Measurements from ENCODE around the gene CCDC172. TPM values are rescaled to one million over a fixed set of nuclear protein-coding genes. Genes with fewer than 3 reads are reported as not detected.

CCDC172 gene
- total and polyA plus RNA-seq, 2 of the 13 experiments (the other 11 are each of a cell fraction or from before 2014, with no cell fraction given) = not detected

GRCh38 chr10:116427671-116428070, 103.4 kb downstream of the CCDC172 start, which contains the start of gene PNLIPRP3:
Gene PNLIPRP3 (plus strand): TSS chr10:116427847. CDS start chr10:116428013, 166 bp downstream.
- POLR2A ChIA-PET = no interaction called here
- no peak within 1 kb of the TSS for H3K9ac ChIP-seq (ENCODE audit: insufficient read depth, low read depth, low read length)
- intact Hi-C loops (cut with micrococcal nuclease; ENCODE audit: unreplicated experiment) = no loop called here
- H3K27ac ChIP-seq (ENCODE audit: extremely low read length, insufficient read depth, low read length) = no peak within 1 kb of the TSS
- TF ChIP-seq ZNF724P (CRISPR knock-in tag; IDR thresholded peaks at IDR 0.05; ENCODE audit: borderline replicate concordance) = no peak
- H3K36me3 ChIP-seq (replicated peaks in 1 of 2; ENCODE audit: control insufficient read depth in 1 of 2, insufficient read depth in 2 of 2, low read length in 2 of 2) = no peaks in the 10 kb centered on the region
- no peak within 1 kb of the TSS for H3K4me3 ChIP-seq (replicated peaks in 1 of 3; ENCODE audit: insufficient read depth in 1 of 3, low read depth in 2 of 3, low read length in 3 of 3)
- FAIRE-seq = no peak
- H4K20me1 ChIP-seq (ENCODE audit: insufficient read depth, low read length) = no peaks in the 10 kb centered on the region
- BruUV-seq (replicated peaks) = no TSS peak
- no peaks in the 10 kb centered on the region for H3K79me2 ChIP-seq (ENCODE audit: insufficient read depth, low read length)
- ATAC-seq = no peak
- 0% methylated on average over 2 of the region's 2 CpGs for WGBS (ENCODE audit: low lambda C conversion rate)
- H3K4me1 ChIP-seq (ENCODE audit: insufficient read depth, low read length) = no peaks in the 10 kb centered on the region
- no peak within 1 kb of the TSS for H3K4me2 ChIP-seq (ENCODE audit: low read depth, low read length)
- DNase-seq (ENCODE audit: low spot score) = no peak
- H2AFZ ChIP-seq (ENCODE audit: low read length) = no peak within 1 kb of the TSS
- in situ Hi-C loops (cut with HindIII; ENCODE audit: extremely low pct_ligation_motif_present, low pct_unique_long_range_greater_than_20kb) = no loop called here
- H3K27me3 ChIP-seq (ENCODE audit: control insufficient read depth in 1 of 2, insufficient read depth in 2 of 2, low read length in 2 of 2) = no peaks in the 10 kb centered on the region
- CTCF ChIA-PET (ENCODE audit: low intra/inter-chr PET ratio, low total read pairs) = no interaction called here
- no peaks in the 10 kb centered on the region for H3K9me3 ChIP-seq (ENCODE audit: low read length)

- H3K4me3 ChIP-seq (replicated peaks in 1 of 3; ENCODE audit: insufficient read depth in 1 of 3, low read depth in 2 of 3, low read length in 3 of 3) = no peak overlapping the region
- in situ Hi-C loops (cut with HindIII; ENCODE audit: extremely low pct_ligation_motif_present, low pct_unique_long_range_greater_than_20kb) (no loop called here), intact Hi-C loops (cut with micrococcal nuclease; ENCODE audit: unreplicated experiment) (no loop called here)
- H3K9ac ChIP-seq (ENCODE audit: insufficient read depth, low read depth, low read length) = no peak overlapping the region
- FAIRE-seq (no peak), DNase-seq (ENCODE audit: low spot score) (no peak), ATAC-seq (no peak)
- H3K4me1 ChIP-seq (ENCODE audit: insufficient read depth, low read length) = no peaks in the 10 kb centered on the region
- ChIA-PET CTCF (ENCODE audit: low intra/inter-chr PET ratio, low total read pairs) (no interaction called here), POLR2A (no interaction called here)
- no peaks in the 10 kb centered on the region for H4K20me1 ChIP-seq (ENCODE audit: insufficient read depth, low read length)
- H3K27me3 ChIP-seq (ENCODE audit: control insufficient read depth in 1 of 2, insufficient read depth in 2 of 2, low read length in 2 of 2) = no peaks in the 10 kb centered on the region
- no peak overlapping the region for H3K27ac ChIP-seq (ENCODE audit: extremely low read length, insufficient read depth, low read length)
- TF ChIP-seq ZNF678 (CRISPR knock-in tag; IDR thresholded peaks at IDR 0.05) (no peak), CEBPB (IDR thresholded peaks at IDR 0.05; ENCODE audit: borderline replicate concordance, low read depth, low read length) (peak; percentile 20; the same call in 1 of the 2 replicates)
- BruUV-seq (replicated peaks) = no TSS peak
- no peaks in the 10 kb centered on the region for H3K79me2 ChIP-seq (ENCODE audit: insufficient read depth, low read length)
- no peak overlapping the region for H2AFZ ChIP-seq (ENCODE audit: low read length)
- no peaks in the 10 kb centered on the region for H3K36me3 ChIP-seq (replicated peaks in 1 of 2; ENCODE audit: control insufficient read depth in 1 of 2, insufficient read depth in 2 of 2, low read length in 2 of 2)
- no peaks in the 10 kb centered on the region for H3K9me3 ChIP-seq (ENCODE audit: low read length)
- H3K4me2 ChIP-seq (ENCODE audit: low read depth, low read length) = no peak overlapping the region
- WGBS (ENCODE audit: low lambda C conversion rate) = 6% methylated on average over 4 of the region's 4 CpGs
These were observed 105.2 kb downstream of the CCDC172 start for GRCh38 chr10:116429288-116429977.

Small RNAs within 50 kb of the gene (small RNA-seq; reads per million reads assigned to genes)
- 0 reads per million in 3 experiments for gene SNRPGP6 (ENCODE audit: insufficient read depth in 2 of 3, insufficient read length in 3 of 3, low read depth in 2 of 3, low replicate concordance in 1 of 3)

Other genes with a start within 250 kb of the CCDC172 start
- not detected in 2 replicates for gene GFRA1, start 51.2 kb upstream of the CCDC172 start, total RNA-seq (2016; rRNA removed; fragmentation: Illumina TruSeq; extraction: Trizol)
- gene GFRA1, start 51.2 kb upstream of the CCDC172 start, polyA plus RNA-seq (2011; rRNA removed) = not detected in 2 replicates
- gene PNLIPRP3, start 103.4 kb downstream of the CCDC172 start, total RNA-seq (2016; rRNA removed; fragmentation: Illumina TruSeq; extraction: Trizol) = not detected in 2 replicates
- not detected in 2 replicates for gene PNLIPRP3, start 103.4 kb downstream of the CCDC172 start, polyA plus RNA-seq (2011; rRNA removed)
- gene PNLIP, start 221.5 kb downstream of the CCDC172 start, total RNA-seq (2016; rRNA removed; fragmentation: Illumina TruSeq; extraction: Trizol) = not detected in 2 replicates
- not detected in 2 replicates for gene PNLIP, start 221.5 kb downstream of the CCDC172 start, polyA plus RNA-seq (2011; rRNA removed)